Inflammatory macrophage (primary cell): ENCODE measurements around the gene TMUB1.

ENCODE experiments used
- DNase-seq, 2 donors: peaks; one replicate each; pipeline ENCODE4 v3.0.0-alpha.2; 2020 to 2022

TMUB1 gene

DNA sequence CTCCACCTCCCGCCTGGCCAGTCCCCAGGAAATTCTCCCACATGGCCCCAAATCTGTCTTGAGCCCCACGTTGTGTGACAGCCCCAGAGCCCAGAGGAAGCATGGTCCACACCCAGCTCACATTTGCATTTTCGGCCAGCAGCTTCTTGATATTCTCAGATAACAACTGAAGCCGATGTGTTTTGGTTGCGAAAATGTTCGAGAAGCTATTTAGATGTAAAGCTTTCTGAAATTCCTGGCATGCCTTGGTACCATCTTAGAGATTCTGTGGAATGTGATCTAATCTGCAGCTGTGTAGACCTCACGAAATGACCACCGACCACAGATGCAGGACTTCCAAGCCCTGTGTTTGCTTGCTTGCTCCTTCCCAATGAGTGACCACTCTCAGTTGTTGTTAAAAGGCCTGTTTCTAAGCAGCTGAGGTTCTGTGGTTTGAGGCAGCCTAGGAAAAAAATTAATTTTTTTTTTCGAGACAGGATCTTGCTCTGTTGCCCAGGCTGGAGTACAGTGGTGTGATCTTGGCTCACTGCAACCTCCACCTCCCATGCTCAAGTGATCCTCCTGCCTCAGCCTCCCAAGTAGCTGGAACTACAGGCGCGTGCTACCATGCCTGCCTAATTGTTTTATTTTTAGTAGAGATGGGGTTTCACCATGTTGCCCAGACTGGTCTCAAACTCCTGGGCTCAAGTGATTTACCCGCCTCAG is 15.1 kb downstream of the TMUB1 start:
- no peak for DNase-seq

DNA sequence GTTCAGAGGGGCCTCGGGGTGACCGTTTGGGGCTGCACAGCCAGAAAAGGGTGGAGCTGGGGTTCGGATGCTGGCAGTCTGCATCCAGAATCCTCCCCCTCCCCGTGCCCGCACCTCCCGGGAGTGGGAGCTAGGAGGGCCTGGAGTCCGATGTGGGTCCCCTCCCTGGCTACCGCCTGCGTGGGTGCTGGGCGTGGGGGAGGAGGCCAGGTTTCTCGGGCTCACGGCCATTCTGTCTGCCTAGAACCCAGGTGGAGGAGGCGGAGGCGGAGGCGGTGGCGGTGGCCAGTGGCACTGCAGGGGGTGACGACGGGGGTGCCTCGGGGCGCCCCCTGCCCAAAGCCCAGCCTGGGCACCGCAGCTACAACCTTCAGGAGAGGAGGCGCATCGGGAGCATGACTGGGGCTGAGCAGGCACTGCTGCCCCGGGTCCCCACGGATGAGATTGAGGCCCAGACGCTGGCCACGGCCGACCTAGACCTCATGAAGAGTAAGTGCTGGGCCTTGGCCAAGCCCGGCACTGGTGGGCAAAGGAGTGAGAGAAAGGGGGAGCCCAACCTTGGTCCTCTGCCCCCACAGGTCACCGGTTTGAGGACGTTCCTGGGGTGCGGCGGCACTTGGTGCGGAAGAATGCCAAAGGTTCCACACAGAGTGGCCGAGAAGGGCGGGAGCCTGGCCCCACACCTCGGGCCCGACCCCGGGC is 16.9 kb downstream of the TMUB1 start:
- no peak for DNase-seq

DNA sequence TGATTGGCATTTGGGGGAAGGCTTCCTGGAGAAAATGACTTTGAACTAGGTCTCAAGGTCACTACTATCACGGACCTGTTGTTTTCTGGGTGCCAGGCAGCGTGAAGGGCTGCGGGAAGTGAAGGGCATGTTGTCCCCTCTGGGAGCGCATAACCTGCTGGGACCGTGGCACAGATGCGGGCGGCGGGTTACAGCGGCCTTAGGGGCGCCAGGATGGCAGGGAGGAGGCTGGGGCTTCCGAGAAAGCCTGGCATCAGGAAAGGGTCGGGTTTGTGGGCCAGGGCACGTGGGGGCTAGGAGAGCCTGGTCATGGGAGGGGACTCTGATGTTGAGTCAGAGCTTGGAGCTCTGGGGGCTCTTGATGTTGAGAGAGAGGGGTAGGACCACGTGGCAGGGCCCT is 17.8 kb downstream of the TMUB1 start:
- no peak for DNase-seq

DNA sequence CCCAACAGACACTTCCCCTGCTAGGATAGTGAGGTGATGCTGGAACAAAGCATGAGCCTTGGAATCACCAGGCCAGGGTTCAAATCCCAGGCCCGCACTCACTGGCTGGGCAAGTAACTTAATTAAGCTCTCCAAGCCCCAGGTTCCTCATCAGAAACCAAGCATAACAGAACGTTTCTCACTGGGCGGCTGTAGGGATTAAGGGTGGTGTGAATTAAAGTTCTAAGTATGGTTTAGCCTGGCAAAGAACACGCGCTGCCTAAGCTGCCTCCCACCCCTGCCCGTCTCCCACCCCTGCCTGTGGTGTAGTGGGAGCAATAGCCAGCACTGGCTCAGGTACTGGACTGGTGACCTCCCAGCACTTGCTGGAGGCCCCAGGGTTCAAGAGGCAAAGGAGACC is 18.3 kb downstream of the TMUB1 start:
- DNase-seq = no peak

DNA sequence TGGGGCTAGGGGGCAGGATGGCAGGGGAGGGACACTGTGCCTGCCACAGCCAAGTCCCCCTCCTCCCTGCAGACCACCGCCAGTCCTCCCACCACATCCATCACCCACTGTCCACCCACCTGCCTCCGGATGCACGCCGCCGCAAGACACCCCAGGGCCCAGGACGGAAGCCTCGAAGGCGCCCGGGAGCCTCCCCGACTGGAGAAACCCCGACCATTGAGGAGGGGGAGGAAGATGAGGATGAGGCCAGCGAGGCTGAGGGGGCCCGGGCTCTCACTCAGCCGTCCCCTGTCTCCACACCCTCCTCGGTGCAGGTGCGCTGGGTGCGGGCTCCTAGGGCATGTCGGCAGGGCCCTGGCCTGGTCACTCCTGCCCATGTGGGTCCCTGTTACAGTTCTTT is 18.8 kb downstream of the TMUB1 start:
- no peak for DNase-seq

DNA sequence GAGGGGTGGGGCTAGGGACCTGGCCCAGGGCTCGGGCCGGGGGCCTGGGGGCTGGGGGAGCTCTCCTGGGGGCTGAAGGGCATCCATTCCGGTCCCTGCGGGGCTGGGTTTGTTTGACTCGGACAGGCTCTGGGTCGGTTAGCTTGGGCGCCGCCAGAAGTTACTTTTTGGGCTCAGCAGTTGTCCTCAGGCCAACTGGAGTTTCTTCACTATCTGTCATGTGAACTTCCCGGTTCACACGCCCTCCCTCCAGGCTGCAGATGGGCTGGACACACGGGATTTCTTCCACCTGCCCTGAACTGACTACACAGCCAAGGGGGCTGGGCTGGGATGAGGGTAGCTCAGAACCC is 20.1 kb downstream of the TMUB1 start:
- DNase-seq = no peak

DNA sequence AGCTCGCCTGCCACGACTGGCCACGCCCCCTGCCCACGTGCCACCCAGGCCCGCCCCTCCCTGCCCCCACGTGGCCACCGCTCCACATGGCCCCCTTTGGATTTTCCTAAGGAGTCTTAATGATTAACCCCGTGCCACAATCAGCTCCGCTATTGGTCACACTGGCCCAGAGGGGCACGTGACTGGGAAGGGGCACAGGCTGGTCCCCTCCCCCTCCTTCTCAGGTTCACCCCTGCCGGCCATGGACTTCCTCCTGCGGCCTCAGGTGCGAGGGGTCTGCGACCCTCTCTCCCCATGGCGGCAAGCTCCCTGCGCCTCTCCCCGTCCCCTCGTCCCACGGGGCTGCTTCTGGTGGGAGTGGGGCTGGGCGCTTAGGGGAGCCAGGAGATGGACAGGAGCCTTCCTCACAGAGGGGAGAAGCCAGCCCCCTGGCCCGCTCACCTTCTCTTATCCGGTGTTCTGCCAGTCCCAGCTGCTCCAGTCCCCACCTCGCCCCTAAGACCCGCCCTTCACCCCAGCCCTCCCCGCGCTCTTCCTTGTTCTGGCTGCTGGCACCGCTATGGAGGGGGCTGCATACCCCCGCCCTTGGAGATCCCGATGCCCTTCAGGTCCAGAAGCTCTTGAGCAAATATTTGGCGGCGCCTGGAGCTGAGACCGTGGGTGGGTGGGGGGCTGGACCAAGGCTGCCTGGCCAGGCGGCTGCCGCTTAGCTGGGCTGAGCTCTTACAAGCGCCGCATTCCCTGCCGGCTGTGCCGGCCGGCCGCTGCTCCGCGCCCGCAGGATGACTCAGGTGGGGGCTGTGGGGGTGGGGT is 20.7 kb downstream of the TMUB1 start:
- no peak for DNase-seq

DNA sequence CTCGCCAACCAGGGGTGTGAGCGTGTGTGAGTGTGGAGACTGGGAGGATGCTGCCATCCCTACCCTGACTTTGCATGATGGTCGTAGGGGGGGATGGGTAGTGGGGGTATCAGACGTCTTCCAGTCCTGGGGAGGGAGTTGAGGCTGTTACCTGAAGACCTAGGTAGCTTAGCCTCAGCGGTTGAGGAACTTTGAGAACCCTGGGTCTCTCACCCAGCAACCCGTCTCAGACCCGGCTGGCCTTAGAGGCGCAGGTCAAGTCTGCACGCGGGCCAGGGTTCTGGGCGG is 21.2 kb downstream of the TMUB1 start:
- DNase-seq = no peak

DNA sequence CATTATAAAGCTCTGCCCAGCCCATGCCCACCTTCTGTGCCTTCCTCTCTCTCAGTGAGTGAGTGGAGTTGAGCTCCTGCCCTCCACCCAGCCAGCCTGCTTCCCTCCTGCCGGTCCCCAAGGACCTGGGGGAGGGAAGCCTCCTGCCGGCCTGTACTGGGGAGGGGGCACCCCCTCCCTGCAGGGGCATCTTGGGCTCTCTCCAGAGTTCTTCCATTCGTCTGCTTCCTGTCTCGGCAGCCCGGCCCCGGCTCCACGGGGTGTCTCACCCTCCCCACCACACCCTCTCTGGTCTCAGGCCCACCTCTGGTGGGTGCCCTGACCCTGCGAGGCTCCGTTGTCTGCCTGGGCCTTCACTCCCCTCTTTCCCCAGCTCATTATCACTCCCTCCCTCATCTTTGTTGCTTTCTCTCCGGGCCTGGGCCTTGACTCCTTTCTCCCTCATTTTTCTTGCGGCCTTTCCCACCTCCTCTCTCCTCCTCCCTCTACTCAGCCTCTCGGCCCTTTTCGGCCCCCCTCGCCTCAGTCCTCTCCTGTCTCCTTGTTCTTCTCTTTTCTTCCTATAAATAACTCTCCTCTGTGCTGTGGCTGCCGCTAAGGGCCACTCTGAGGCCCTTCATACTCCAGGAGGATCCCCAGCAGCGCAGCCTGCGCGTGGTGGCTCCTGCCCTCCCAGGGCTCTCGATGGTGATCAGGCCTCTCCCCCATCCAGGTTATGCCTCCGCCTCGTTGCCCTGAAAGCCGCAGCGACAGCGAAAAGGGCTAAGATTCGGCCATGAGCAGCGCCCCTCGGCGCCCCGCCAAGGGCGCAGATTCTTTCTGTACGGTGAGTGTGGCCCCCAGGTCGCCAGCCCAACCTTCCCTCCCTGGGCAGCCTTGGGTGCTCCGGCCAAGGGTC is 21.8 kb downstream of the TMUB1 start:
- no peak for DNase-seq

DNA sequence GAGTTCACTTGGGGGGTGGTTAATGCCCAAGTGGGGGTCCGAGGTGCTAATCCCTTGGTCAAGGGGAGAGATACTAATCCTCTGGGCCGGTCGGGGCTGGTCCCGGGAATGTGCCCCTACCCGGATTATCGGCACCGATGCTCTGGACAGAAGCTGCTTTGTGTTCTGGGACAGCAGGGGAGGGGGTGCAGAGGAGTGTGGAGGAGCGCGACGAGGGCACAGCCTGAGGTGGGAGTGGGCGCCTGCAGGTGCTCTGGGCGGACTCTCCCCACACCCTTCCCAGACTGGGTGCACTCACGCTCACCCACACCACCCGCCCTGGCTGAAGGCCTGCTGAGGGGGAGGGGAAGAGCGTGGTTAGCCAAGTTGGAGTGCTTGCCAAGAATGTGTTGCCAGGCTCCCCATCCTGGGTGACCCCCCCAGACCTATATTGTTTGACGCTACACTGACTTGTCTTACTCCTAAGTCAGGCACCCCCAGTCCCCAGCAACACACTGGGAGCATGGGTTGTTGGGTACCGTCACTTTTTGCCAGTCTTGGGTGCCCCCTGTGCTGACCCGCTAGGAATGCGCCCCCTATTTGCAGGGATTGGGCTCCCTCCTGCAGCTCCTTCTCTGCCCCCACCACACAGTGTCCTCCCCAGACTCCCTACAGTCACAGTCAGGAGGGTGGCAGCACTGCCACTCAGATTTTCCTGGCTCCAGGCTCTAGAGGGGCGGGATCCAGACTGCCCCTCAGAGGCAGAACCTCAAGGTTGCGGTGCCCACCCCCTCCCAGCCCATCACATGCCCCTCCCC is 22.7 kb downstream of the TMUB1 start:
- peak in 1 of 2 donors; percentile 14 for DNase-seq

DNA sequence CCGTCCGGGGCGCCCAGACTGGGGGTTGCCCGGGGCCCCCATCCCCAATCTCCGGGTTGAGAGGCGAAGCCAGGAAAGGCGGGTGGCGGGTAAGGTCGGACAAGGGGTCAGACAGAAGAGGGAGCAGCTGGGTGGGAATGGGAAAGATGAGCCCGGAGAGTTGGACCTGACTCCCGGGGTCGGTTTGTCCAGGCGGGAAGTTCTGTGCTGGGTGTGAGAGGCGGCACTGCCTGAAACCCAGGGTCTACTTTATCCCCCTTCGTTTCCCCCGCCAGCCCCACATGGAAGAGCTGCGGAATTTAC is 23.2 kb downstream of the TMUB1 start:
- DNase-seq = no peak

DNA sequence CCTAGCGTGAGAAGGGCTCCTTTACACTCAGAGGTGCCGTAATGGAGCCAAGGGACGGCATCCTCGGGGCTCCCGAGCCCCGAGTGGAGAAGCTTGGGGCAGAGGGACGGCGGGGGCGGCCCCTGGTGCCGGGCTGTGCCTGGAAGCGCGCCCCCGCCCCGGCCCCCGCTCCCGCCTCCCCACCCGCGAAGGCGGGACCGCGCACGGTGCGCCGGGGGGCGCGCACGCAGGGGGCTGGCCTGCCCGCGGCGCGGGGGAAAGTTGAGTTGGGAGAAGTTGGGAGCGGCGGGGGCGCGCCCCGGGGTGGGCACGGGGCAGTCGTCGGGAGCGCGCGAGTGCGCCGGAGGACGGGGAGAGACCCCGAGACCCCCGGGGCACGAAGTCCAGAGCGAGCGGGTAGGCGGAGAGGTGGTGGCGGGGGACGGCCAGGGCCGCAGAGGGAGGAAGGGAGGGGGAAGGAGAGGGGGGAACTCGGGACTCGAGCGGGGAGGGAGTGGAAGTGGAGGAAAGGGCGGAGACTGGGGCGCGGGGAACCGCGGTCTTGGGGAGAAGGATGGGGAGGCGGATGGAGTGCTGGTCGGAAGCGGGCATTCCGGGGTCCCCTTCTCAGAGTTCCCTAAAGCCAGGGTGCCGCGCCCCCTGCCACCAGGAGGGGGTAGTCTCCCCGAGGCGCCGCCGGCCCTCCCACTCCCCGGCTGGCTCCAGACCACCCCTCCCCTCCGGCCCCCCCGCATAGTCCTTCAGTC is 23.8 kb downstream of the TMUB1 start, which contains the start of gene SLC4A2:
Gene SLC4A2 (plus strand): TSS at position 223 of the 746 bp plus-strand sequence. CDS start 2,399 bp downstream, outside the sequence.
- DNase-seq = peak; percentile 57 to 62

DNA sequence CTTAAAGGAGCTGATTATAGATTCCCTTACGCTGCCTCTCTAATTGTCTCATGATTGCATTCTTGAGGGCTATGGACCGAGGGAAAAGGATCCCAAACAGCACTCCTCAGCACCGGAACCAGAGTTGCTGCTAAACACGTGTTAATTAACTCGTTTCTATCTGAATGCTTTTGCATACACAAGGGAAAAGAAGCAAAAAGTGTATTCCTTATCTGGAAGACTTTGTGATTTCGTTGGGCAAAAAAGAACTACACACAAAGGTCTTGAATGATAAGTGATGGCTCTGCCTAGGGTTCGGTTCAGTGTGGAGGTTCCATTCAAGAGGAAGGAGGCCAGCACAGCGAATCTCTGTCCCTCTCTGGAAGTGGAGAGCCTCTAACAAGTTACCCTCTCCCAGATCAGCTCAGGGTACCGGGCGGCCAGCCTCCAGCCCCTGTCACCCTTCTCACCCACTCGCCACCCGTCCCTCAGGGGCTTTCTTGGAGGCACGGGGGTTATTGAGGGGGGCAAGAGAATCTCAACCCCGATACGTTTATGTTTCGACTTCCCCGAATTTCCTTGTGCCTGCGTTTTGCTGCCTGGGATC is 24.4 kb downstream of the TMUB1 start:
- DNase-seq = peak; percentile 10 to 12

DNA sequence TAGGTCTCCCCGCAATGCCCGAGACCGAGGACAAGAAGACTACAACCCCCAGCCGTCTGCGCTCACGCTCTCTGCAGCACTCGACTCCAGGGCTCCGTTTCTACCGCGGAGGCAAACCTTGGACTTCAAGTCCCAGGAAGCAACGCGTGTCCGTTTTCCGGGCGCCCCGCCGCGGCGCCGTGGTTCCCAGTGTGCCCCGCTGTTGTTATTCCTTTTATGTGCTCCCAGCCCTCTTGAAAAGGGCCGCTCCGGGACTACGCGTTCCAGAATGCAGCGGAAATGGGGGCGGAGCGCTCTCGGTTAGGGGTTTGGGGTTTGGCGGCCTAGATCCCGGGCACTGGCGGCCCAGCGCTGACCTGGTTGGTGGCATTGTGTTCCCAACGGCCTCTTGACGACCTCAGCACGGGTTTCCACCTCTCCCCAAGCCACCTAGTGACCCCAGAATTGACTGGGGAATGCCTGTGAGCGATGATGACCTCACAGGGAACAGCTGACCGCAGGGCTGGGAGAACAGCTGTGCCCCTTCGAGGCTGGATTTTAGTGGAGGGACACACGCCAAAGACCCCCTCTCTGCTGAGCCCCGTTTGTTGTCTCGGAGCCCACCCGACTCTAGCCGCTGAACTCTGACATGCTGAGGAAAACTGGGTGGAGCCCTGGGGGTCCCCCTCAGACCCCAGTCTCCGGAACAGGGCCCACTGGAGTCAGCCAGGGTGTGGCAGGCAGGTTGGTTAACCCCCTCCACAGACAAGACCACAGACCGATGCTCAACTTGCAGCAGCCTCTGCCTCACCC is 25.1 kb downstream of the TMUB1 start:
- peak; percentile 99 to 100 for DNase-seq

DNA sequence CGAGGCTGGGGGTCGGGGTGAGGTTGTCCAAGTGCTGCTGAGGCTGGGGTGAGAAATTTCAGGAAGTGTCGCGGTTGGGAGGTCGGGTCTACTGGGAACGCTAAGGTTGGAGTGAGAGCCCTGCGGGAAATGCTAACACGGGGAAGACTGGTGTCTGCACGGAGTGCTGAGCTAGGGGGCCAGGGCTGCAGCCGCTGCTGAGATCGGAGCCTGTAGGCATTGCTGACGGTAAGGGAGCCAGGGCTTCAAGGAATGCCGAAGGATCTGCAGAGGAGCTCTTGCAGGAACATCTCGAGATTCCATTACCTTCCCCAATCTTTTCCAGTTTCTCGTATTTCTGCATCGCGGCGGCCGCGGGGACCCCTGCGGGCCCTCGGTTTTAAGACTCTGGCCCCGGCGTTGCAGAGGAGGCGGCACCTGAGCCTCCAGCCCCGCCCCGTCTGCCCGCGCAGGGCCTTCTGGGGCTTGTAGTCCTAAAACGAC is 25.7 kb downstream of the TMUB1 start, which contains the start of gene CDK5:
Gene CDK5 (minus strand): TSS at position 392 of the 483 bp plus-strand sequence. CDS start 49 bp downstream, at position 343.
- peak in 1 of 2 donors; percentile 27 for DNase-seq

DNA sequence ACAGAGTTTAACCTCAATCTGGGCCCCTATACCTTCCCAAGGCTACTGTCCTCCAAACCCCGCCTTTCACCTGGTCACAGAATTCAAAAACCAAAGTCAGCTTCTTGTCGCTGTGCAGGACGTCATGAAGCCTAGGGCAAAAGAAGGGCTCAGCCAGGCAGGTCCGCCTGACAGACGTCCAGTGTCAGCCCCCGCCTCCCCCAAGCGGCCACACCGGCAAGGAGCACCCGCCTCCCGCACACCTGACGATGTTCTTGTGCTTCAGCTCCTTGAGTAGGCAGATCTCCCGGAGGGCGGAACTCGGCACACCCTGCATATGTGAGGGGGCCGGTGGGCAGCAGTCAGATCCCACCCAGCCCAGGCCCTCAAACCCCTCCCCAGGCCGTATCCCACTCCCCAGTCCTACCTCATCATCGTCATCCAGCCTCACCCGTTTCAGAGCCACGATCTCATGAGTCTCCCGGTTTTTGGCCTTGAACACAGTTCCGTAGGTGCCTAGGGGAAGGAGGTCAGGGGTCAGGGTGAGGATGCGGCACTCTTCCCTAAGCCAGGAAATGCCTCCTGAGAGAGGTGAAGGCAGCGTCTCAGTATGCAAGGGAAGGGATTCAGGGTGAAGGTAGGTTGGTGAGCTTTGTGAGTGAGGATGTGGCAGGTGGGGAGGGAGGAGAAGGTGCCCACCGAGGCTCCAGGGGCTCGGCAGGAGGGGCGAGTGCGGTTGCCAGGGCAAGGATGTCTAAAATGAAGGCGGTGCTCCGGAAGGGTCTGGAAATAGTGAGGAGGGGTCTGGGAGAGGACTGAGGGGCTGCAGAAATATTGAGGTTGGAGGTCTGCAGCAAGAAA is 26.4 kb downstream of the TMUB1 start:
- DNase-seq = no peak

DNA sequence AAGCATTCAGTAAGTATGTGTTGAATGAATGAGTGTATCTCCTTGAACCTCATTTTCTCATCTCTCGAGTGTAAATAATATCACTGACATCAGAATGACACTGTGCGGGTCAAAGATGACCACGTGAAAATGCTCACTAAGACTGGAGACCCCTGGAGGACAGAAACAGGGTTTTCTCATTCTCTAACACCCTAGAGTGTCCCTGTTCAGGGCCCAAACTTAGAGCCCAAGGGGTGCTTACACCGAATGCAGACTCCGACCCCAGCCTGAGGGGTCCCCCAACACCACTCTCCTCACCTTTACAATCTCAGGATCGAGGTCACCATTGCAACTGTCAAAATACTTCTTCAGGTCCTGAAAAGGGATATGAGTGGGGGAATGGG is 27.0 kb downstream of the TMUB1 start:
- no peak for DNase-seq

DNA sequence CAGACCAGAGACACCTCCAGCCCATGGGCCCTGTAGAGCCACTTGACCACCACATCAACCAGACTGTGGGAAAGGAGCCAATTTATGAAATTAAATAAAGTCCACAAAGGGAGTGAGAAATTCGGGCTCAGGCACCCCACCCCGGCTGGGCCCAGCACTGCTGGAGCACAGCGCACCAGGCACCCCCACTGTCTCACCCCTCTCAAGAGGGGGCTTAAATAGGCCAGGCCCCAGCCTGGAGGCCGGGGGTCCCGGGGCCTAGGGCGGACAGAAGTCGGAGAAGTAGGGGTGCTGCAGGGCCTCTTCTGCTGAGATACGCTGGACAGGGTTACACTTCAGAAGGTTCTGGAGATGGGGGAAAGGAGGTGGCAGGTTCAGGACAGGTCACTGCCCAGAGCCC is 29.5 kb downstream of the TMUB1 start:
- DNase-seq = no peak

DNA sequence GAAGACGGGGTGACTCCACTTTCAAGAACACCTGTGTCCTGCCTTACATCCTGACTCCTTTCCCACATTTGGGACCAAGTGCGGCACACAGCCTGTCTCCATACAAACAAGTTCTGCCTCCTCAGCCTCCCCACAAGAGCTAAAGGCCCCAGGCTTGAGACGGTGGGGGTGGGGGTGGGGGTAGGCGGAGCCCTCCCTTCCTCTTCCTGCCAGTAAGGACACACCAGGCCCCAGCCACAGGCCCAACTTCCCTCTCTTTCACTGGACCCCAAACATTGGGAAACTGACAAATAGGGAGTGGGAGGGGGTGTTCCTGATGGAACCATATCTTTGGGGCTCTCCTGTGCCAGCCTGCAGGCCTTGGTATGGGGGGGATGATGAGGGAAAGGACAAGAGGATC is 30.2 kb downstream of the TMUB1 start:
- peak; percentile 60 to 79 for DNase-seq
